Measurements from ENCODE around the gene NIPSNAP3A. TPM values are rescaled to one million over a fixed set of nuclear protein-coding genes. Genes with fewer than 3 reads are reported as not detected.
A peak's percentile ranks its signal among the peaks of the same experiment; 100 is the strongest.

Gene NIPSNAP3A
- total RNA-seq, 1 experiment from 2014 or later, result 20.3 TPM

DNA sequence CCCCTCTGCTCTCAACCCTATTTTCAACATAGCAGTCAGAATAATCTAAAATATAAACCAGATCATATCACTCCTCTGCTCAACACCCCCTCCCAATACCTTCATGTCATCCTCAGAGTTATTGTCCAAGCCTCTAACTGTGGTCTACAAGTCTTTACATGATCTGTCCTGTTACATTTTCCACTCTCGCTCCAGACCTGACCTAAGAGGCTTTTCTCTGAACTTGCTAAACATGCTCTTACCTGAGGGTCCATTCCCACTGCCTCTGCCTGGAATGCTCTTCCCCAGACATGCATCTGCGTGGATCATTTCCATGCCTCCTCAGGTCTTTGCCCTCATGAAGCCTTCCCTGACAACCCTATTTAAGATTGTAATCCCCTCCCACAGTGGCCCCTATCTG is 28.5 kb downstream of the NIPSNAP3A start:
- Histone ChIP-seq H3K27ac (ENCODE audit: low read length) (no peak overlapping the region), H3K4me1 (ENCODE audit: low read length) (peaks cover 54% of the 10 kb centered on the region), H3K9me3 (ENCODE audit: low read length) (no peaks in the 10 kb centered on the region), H3K4me3 (ENCODE audit: low read length) (no peak overlapping the region), H3K27me3 (ENCODE audit: low read length) (no peaks in the 10 kb centered on the region), H3K4me2 (ENCODE audit: low read depth, low read length, poor library complexity, severe bottlenecking) (no peak overlapping the region), H3K9me2 (replicated peaks; ENCODE audit: insufficient read depth, low read length) (no peaks in the 10 kb centered on the region), H3K79me2 (ENCODE audit: low read length) (no peaks in the 10 kb centered on the region), H3K9ac (ENCODE audit: low read length) (no peak overlapping the region), H4K20me1 (ENCODE audit: insufficient read depth, low read depth, low read length) (no peaks in the 10 kb centered on the region), H3K36me3 (ENCODE audit: insufficient read depth, low read length) (no peaks in the 10 kb centered on the region), H2AFZ (ENCODE audit: low read length) (no peak overlapping the region)
- no peak for DNase-seq

DNA sequence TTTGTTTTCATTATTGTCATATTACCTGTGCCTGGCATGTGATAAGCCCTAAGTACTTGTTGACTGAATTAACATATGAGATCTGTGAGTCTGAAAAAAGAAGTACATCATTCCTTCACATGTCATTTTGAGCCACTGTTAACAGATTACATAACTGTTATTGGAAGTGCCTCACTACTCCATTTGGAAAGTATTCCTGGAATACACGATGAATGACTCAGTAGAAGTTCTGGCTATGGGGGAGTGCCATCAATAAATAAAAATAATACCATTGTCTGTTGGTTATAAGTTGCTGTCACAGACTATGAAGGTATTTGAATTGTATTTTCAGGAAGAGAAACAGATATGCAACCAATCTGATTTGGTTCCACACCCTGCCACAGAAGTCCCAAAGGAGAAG is 29.3 kb downstream of the NIPSNAP3A start:
- no peaks in the 10 kb centered on the region for H3K36me3 ChIP-seq (ENCODE audit: insufficient read depth, low read length)
- no peaks in the 10 kb centered on the region for H3K27me3 ChIP-seq (ENCODE audit: low read length)
- H3K27ac ChIP-seq (ENCODE audit: low read length), result no peak overlapping the region
- no peaks in the 10 kb centered on the region for H3K79me2 ChIP-seq (ENCODE audit: low read length)
- no peak overlapping the region for H3K9ac ChIP-seq (ENCODE audit: low read length)
- no peaks in the 10 kb centered on the region for H4K20me1 ChIP-seq (ENCODE audit: insufficient read depth, low read depth, low read length)
- peaks cover 52% of the 10 kb centered on the region for H3K4me1 ChIP-seq (ENCODE audit: low read length)
- no peaks in the 10 kb centered on the region for H3K9me3 ChIP-seq (ENCODE audit: low read length)
- H2AFZ ChIP-seq (ENCODE audit: low read length), result no peak overlapping the region
- H3K4me3 ChIP-seq (ENCODE audit: low read length), result no peak overlapping the region
- DNase-seq, result no peak
- no peaks in the 10 kb centered on the region for H3K9me2 ChIP-seq (replicated peaks; ENCODE audit: insufficient read depth, low read length)
- H3K4me2 ChIP-seq (ENCODE audit: low read depth, low read length, poor library complexity, severe bottlenecking), result no peak overlapping the region

DNA sequence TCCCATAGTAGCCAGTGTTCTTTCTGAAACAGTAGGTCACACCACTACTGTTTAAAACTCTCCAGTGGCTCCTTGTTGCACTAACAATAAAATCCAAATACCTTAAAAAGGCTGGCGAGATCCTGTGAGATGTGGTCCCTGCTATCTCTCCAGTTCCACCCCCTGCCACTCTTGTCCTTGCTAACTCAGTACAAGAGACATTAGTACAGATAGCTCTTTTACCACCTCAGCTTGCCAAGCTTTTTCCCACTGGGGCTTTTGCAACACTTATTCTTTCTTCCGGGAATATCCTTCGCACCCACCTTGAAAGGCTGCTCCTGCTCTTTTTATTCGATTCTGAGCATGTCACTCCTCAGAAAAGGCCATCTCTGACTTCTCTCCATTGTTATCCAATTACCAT is 31.3 kb downstream of the NIPSNAP3A start:
- no peak overlapping the region for H3K4me2 ChIP-seq (ENCODE audit: low read depth, low read length, poor library complexity, severe bottlenecking)
- H3K79me2 ChIP-seq (ENCODE audit: low read length), result no peaks in the 10 kb centered on the region
- H3K9me3 ChIP-seq (ENCODE audit: low read length), result no peaks in the 10 kb centered on the region
- no peak overlapping the region for H2AFZ ChIP-seq (ENCODE audit: low read length)
- DNase-seq, result no peak
- no peak overlapping the region for H3K4me3 ChIP-seq (ENCODE audit: low read length)
- no peaks in the 10 kb centered on the region for H3K36me3 ChIP-seq (ENCODE audit: insufficient read depth, low read length)
- H4K20me1 ChIP-seq (ENCODE audit: insufficient read depth, low read depth, low read length), result no peaks in the 10 kb centered on the region
- no peaks in the 10 kb centered on the region for H3K27me3 ChIP-seq (ENCODE audit: low read length)
- no peaks in the 10 kb centered on the region for H3K9me2 ChIP-seq (replicated peaks; ENCODE audit: insufficient read depth, low read length)
- H3K9ac ChIP-seq (ENCODE audit: low read length), result no peak overlapping the region
- H3K27ac ChIP-seq (ENCODE audit: low read length), result no peak overlapping the region
- H3K4me1 ChIP-seq (ENCODE audit: low read length), result peaks cover 32% of the 10 kb centered on the region

DNA sequence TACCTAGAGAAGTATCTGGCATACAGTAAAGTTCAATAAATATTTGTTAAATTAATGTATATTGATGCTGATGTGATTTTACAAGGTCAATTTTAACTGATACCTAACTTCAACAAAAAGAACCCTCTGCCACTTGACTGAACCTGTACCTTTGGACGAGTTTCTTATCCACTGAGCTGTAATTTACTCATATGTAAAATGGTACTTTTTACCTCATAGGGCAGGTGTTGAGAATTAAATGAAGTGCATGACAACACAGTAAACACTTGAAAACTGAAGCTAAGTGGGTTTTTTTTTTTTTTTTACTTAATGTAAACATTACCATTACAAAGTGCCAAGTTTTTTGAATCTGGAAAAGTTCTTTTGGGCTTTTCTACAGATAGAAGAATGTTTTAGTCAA is 31.9 kb downstream of the NIPSNAP3A start:
- no peak overlapping the region for H3K9ac ChIP-seq (ENCODE audit: low read length)
- no peaks in the 10 kb centered on the region for H3K9me2 ChIP-seq (replicated peaks; ENCODE audit: insufficient read depth, low read length)
- H3K4me3 ChIP-seq (ENCODE audit: low read length), result no peak overlapping the region
- H3K9me3 ChIP-seq (ENCODE audit: low read length), result no peaks in the 10 kb centered on the region
- DNase-seq, result no peak
- H3K4me2 ChIP-seq (ENCODE audit: low read depth, low read length, poor library complexity, severe bottlenecking), result no peak overlapping the region
- no peaks in the 10 kb centered on the region for H3K27me3 ChIP-seq (ENCODE audit: low read length)
- no peak overlapping the region for H3K27ac ChIP-seq (ENCODE audit: low read length)
- H4K20me1 ChIP-seq (ENCODE audit: insufficient read depth, low read depth, low read length), result no peaks in the 10 kb centered on the region
- no peaks in the 10 kb centered on the region for H3K36me3 ChIP-seq (ENCODE audit: insufficient read depth, low read length)
- H2AFZ ChIP-seq (ENCODE audit: low read length), result no peak overlapping the region
- H3K79me2 ChIP-seq (ENCODE audit: low read length), result no peaks in the 10 kb centered on the region
- peaks cover 27% of the 10 kb centered on the region for H3K4me1 ChIP-seq (ENCODE audit: low read length)

DNA sequence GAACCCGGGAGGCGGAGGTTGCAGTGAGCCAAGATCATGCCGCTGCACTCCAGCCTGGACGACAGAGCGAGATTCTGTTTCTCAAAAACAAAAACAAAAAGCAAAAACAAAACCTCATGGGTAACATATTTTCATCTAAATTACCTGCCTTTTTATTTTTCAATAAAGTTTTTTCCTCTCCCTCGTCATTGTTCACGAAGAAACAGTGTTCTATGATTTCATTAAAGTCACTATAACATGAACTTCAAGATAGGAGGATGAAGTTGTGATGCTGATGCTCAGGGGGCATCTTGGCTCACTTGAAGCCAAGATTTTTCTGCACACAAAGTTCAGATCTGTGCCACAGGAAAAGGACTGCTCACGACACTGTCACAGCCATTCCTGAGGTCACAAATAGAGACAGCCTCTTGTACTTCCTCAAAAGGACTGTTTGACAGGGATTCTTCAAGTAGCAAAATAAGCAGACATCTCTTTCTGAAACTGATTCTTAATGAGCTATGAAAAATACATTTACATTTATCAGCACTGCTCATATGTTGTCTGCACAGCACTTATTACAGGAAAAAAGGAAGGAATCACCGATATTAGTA is 32.6 kb downstream of the NIPSNAP3A start:
- peaks cover 21% of the 10 kb centered on the region for H3K4me1 ChIP-seq (ENCODE audit: low read length)
- no peak overlapping the region for H3K4me2 ChIP-seq (ENCODE audit: low read depth, low read length, poor library complexity, severe bottlenecking)

DNA sequence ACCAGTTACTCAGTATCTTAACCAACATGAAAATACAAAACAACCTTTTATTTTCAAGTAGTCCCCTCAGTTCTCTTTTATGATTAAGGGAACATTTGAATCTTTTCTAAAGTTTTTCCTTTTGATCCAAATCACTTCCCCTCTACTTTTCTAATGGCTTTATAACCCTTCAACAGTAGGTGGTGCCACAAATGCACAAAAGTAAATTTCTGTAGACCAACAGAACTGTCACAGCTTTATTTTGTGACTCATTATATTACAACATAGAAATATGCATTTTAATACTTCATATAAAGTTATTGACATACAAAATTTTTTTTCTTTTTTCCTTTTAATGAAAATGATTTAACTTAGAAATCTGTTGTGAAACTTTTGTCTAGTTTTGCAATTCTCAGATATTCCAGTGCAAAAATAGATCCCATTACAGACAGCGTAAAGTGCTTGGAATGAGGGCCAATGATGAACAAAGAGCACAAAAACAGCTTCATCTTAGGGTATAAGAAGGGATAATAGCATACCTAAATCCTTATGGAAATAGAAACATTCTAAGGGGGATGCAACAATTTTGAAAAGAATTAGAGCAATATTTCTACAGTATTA is 33.4 kb downstream of the NIPSNAP3A start:
- no peak overlapping the region for H3K4me2 ChIP-seq (ENCODE audit: low read depth, low read length, poor library complexity, severe bottlenecking)
- no peak overlapping the region for H3K9ac ChIP-seq (ENCODE audit: low read length)
- H3K9me2 ChIP-seq (replicated peaks; ENCODE audit: insufficient read depth, low read length), result no peaks in the 10 kb centered on the region
- H3K27me3 ChIP-seq (ENCODE audit: low read length), result no peaks in the 10 kb centered on the region
- H3K4me1 ChIP-seq (ENCODE audit: low read length), result peaks cover 13% of the 10 kb centered on the region
- no peak overlapping the region for H3K4me3 ChIP-seq (ENCODE audit: low read length)
- H4K20me1 ChIP-seq (ENCODE audit: insufficient read depth, low read depth, low read length), result no peaks in the 10 kb centered on the region
- peak; percentile 74 for DNase-seq
- no peak overlapping the region for H3K27ac ChIP-seq (ENCODE audit: low read length)
- no peak overlapping the region for H2AFZ ChIP-seq (ENCODE audit: low read length)
- no peaks in the 10 kb centered on the region for H3K79me2 ChIP-seq (ENCODE audit: low read length)
- no peaks in the 10 kb centered on the region for H3K9me3 ChIP-seq (ENCODE audit: low read length)
- no peaks in the 10 kb centered on the region for H3K36me3 ChIP-seq (ENCODE audit: insufficient read depth, low read length)

More for the DNA sequence above, 32.6 kb downstream of the NIPSNAP3A start:
- Histone ChIP-seq H3K36me3 (ENCODE audit: insufficient read depth, low read length) (no peaks in the 10 kb centered on the region), H3K27me3 (ENCODE audit: low read length) (no peaks in the 10 kb centered on the region), H3K9ac (ENCODE audit: low read length) (no peak overlapping the region), H2AFZ (ENCODE audit: low read length) (no peak overlapping the region), H3K4me3 (ENCODE audit: low read length) (no peak overlapping the region), H3K9me2 (replicated peaks; ENCODE audit: insufficient read depth, low read length) (no peaks in the 10 kb centered on the region), H4K20me1 (ENCODE audit: insufficient read depth, low read depth, low read length) (no peaks in the 10 kb centered on the region), H3K27ac (ENCODE audit: low read length) (no peak overlapping the region), H3K79me2 (ENCODE audit: low read length) (no peaks in the 10 kb centered on the region), H3K9me3 (ENCODE audit: low read length) (no peaks in the 10 kb centered on the region)
- DNase-seq, result no peak

DNA sequence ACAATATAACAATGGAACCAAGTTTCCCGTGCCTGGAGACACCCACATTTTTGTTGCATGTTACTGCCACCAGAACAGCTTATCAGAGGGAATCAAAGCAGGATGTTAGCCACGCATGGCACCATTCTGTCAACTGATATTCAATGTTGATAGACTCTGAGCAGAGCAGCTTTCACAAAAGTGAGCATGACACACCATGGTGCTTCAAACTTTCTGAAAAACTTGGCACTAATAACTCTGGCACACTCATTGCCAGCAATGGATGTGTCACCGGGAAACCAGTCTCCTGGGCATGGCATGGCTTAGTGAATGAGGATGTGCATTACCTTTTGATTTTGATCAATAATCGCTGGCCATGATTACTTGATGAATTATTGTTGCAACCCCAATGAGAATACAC is 36.1 kb downstream of the NIPSNAP3A start:
- no peaks in the 10 kb centered on the region for H3K9me3 ChIP-seq (ENCODE audit: low read length)
- no peaks in the 10 kb centered on the region for H4K20me1 ChIP-seq (ENCODE audit: insufficient read depth, low read depth, low read length)
- H3K9ac ChIP-seq (ENCODE audit: low read length), result no peak overlapping the region
- H3K4me2 ChIP-seq (ENCODE audit: low read depth, low read length, poor library complexity, severe bottlenecking), result no peak overlapping the region
- no peaks in the 10 kb centered on the region for H3K36me3 ChIP-seq (ENCODE audit: insufficient read depth, low read length)
- H3K27me3 ChIP-seq (ENCODE audit: low read length), result no peaks in the 10 kb centered on the region
- no peaks in the 10 kb centered on the region for H3K79me2 ChIP-seq (ENCODE audit: low read length)
- H3K4me3 ChIP-seq (ENCODE audit: low read length), result no peak overlapping the region
- no peaks in the 10 kb centered on the region for H3K9me2 ChIP-seq (replicated peaks; ENCODE audit: insufficient read depth, low read length)
- peaks cover 4% of the 10 kb centered on the region; the same call in 1 of the 2 replicates for H3K4me1 ChIP-seq (ENCODE audit: low read length)
- H3K27ac ChIP-seq (ENCODE audit: low read length), result no peak overlapping the region
- no peak for DNase-seq
- no peak overlapping the region for H2AFZ ChIP-seq (ENCODE audit: low read length)

DNA sequence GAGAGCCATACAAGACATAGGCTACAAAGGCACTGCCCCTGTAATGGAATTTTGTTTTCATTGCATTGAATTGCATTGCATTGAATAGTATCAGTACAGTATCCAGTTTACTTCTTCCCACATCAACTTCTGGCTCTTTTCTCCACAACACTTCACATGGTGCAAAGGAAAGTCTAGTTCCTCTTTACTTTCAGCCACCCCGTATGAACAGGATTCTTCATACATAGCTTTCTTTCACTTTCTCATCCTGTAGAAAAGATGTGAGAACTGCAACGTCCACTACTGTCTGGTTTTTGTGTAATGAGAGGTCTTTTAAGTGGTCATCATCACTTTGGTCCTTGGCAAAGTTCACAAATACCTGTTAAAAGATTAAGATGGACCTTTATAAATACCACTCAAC is 36.6 kb downstream of the NIPSNAP3A start:
- H3K36me3 ChIP-seq (ENCODE audit: insufficient read depth, low read length), result no peaks in the 10 kb centered on the region
- H4K20me1 ChIP-seq (ENCODE audit: insufficient read depth, low read depth, low read length), result no peaks in the 10 kb centered on the region
- no peak overlapping the region for H3K4me3 ChIP-seq (ENCODE audit: low read length)
- no peaks in the 10 kb centered on the region for H3K9me2 ChIP-seq (replicated peaks; ENCODE audit: insufficient read depth, low read length)
- no peaks in the 10 kb centered on the region for H3K27me3 ChIP-seq (ENCODE audit: low read length)
- peaks cover 4% of the 10 kb centered on the region; the same call in 1 of the 2 replicates for H3K4me1 ChIP-seq (ENCODE audit: low read length)
- no peak overlapping the region for H3K27ac ChIP-seq (ENCODE audit: low read length)
- no peaks in the 10 kb centered on the region for H3K79me2 ChIP-seq (ENCODE audit: low read length)
- H3K9me3 ChIP-seq (ENCODE audit: low read length), result no peaks in the 10 kb centered on the region
- no peak overlapping the region for H3K4me2 ChIP-seq (ENCODE audit: low read depth, low read length, poor library complexity, severe bottlenecking)
- no peak overlapping the region for H2AFZ ChIP-seq (ENCODE audit: low read length)
- H3K9ac ChIP-seq (ENCODE audit: low read length), result no peak overlapping the region
- no peak for DNase-seq

Data from Karpas-422 (cell line).